Liver (tissue), 9 donors: ENCODE results near the gene FOXL1. TPM values are rescaled to one million over a fixed set of nuclear protein-coding genes. Genes with fewer than 3 reads are reported as not detected.

ENCODE experiments used
- DNase-seq: peaks from one replicate; pipeline ENCODE4 v3.0.0-alpha.2; 2017; ENCODE audit warnings: low spot score
- H3K27ac ChIP-seq, 2 donors: one replicate each; pipeline ENCODE4 v1.7.0; 2013; ENCODE audit warnings: inconsistent platforms in 2 of 2, low read length in 2 of 2, control low read depth in 1 of 2, low read depth in 1 of 2, mild to moderate bottlenecking in 1 of 2
- H3K27me3 ChIP-seq, 4 donors: one replicate each; pipeline versions ENCODE4 v1.6.1 to v1.7.0; 2013; ENCODE audit warnings: low read length in 3 of 4, inconsistent platforms in 1 of 4, mild to moderate bottlenecking in 1 of 4, moderate library complexity in 1 of 4; ENCODE audit not compliant: control insufficient read depth in 4 of 4, insufficient read depth in 4 of 4
- H3K36me3 ChIP-seq, 4 donors: one replicate each; pipeline versions ENCODE4 v1.6.1 to v1.7.0; 2013; ENCODE audit warnings: low read length in 3 of 4, mild to moderate bottlenecking in 3 of 4, low read depth in 1 of 4, moderate library complexity in 1 of 4; ENCODE audit not compliant: control insufficient read depth in 4 of 4, insufficient read depth in 3 of 4
- H3K4me1 ChIP-seq, 4 donors: one replicate each; pipeline versions ENCODE4 v1.6.1 to v1.7.0; 2013; ENCODE audit warnings: low read length in 3 of 4, mild to moderate bottlenecking in 3 of 4, moderate library complexity in 1 of 4; ENCODE audit not compliant: control insufficient read depth in 4 of 4, insufficient read depth in 4 of 4
- H3K4me3 ChIP-seq, 3 donors: one replicate each; pipeline versions ENCODE4 v1.6.1 to v1.7.0; 2013; ENCODE audit warnings: low read length in 3 of 3, control low read depth in 1 of 3, low read depth in 1 of 3, mild to moderate bottlenecking in 1 of 3
- H3K9ac ChIP-seq, 2 donors: one replicate each; pipeline ENCODE4 v1.7.0; 2013; ENCODE audit warnings: low read length in 2 of 2, mild to moderate bottlenecking in 2 of 2, moderate library complexity in 2 of 2, control low read depth in 1 of 2, low read depth in 1 of 2
- H3K9me3 ChIP-seq, 4 donors: one replicate each; pipeline versions ENCODE4 v1.6.1 to v1.7.0; 2013; ENCODE audit warnings: low read length in 3 of 4; ENCODE audit not compliant: control insufficient read depth in 4 of 4
- EGR1 ChIP-seq, 2 donors: IDR thresholded peaks; 2 replicates each; pipeline ENCODE4 v1.6.1; 2016 to 2018; ENCODE audit warnings: antibody characterized with exemption in 2 of 2, low read depth in 2 of 2
- GABPA ChIP-seq, 2 donors: IDR thresholded peaks in 1 of 2; conservative IDR thresholded peaks in 1 of 2; 2 replicates each; pipeline ENCODE4 v1.6.1; 2016; ENCODE audit warnings: antibody characterized with exemption in 2 of 2, mild to moderate bottlenecking in 1 of 2, moderate library complexity in 1 of 2
- HNF4A ChIP-seq, 2 donors: conservative IDR thresholded peaks; 2 replicates each; pipeline ENCODE4 v1.6.1; 2016; ENCODE audit warnings: antibody characterized with exemption in 2 of 2, mild to moderate bottlenecking in 2 of 2
- JUND ChIP-seq, 2 donors: IDR thresholded peaks; 2 replicates each; pipeline ENCODE4 v1.6.1; 2016; ENCODE audit warnings: antibody characterized with exemption in 2 of 2
- NR2F2 ChIP-seq: IDR thresholded peaks from 2 replicates; pipeline ENCODE4 v1.6.1; 2016; ENCODE audit warnings: antibody characterized with exemption
- RAD21 ChIP-seq, 2 donors: IDR thresholded peaks; 2 replicates each; pipeline ENCODE4 v1.6.1; 2016; ENCODE audit warnings: antibody characterized with exemption in 2 of 2, mild to moderate bottlenecking in 2 of 2
- RXRA ChIP-seq, 2 donors: IDR thresholded peaks; 2 replicates each; pipeline ENCODE4 v1.6.1; 2017 to 2018; ENCODE audit warnings: antibody characterized with exemption in 2 of 2, mild to moderate bottlenecking in 1 of 2
- SP1 ChIP-seq: IDR thresholded peaks from 2 replicates; pipeline ENCODE4 v1.6.1; 2018; ENCODE audit warnings: antibody characterized with exemption, mild to moderate bottlenecking
- TAF1 ChIP-seq: conservative IDR thresholded peaks from 2 replicates; pipeline ENCODE4 v1.6.1; 2016; ENCODE audit warnings: antibody characterized with exemption, mild to moderate bottlenecking
- YY1 ChIP-seq: IDR thresholded peaks from 2 replicates; pipeline ENCODE4 v1.6.1; 2016; ENCODE audit warnings: antibody characterized with exemption, mild to moderate bottlenecking
- WGBS: extraction: QIAGEN DNeasy Blood & Tissue Kit; methylation state at CpG from one replicate; pipeline ENCODE4 v1.1.7; 2013; 5-methylcytosine and 5-hydroxymethylcytosine counted together
- polyA plus RNA-seq, 2 donors: library from polyadenylated mRNA; stranded (reverse) in 1 of 2; unstranded in 1 of 2; fragments of 200-250 nt in 1 of 2; fragments of >200 nt in 1 of 2; fragmentation: Nextera tagmentation in 1 of 2; extraction: Ambion mirVana in 1 of 2; gene quantifications; one replicate each; pipeline versions ENCODE4 v1.2.1 to v1.2.3, GENCODE V29; 2013 to 2015
- total RNA-seq, 2 donors: library from RNA; depleted of rRNA; stranded (reverse); fragments of >200 nt; gene quantifications; one replicate each; pipeline ENCODE4 v1.2.3, GENCODE V29; 2014
- TF ChIP-seq, protein P1 (sequence below): IDR thresholded peaks from 2 replicates; pipeline ENCODE4 v1.6.1; 2016; ENCODE audit warnings: antibody characterized with exemption
- TF ChIP-seq, protein P2 (sequence below): fragments of 150-350 bp; IDR thresholded peaks from 2 replicates; pipeline ENCODE4 v1.5.1; 2017; ENCODE audit warnings: improper control_type of control experiment, low read depth, low read length; ENCODE audit not compliant: missing input control
- donor health status: healthy.
- donor health status: healthy.
- donor health status: healthy.
- donor health status: healthy.
- donor health status: healthy.

The FOXL1 gene
- total and polyA plus RNA-seq, 4 donors = 0.05 to 0.06 TPM; not detected in 2

DNA sequence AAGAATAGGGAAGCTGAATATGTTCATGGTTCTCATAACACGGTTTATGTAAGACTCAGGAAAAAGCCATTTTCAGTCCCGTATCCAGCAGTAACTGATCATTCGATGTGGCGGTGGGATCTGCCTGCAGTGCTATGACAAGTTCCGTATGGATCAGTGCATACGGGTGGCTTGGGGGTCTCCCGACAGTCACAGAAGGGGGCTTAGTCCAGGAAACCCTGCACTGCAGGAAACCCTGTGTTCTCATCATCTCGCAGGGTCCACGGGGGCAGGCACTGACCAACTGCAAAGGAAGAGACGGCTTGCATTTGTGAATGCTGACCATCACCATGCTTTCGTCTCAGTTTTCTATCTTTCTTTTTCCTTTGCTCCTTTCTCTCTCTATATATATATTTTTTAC is 31.1 kb upstream of the FOXL1 start:
- no peaks in the 10 kb centered on the region for H3K4me1 ChIP-seq
- H3K4me3 ChIP-seq = no peak overlapping the region
- H3K9ac ChIP-seq = no peak overlapping the region
- H3K36me3 ChIP-seq = peaks cover 0 to 63% (median 24%) of the 10 kb centered on the region in 4 donors
- H3K9me3 ChIP-seq = no peaks in the 10 kb centered on the region
- no peaks in the 10 kb centered on the region for H3K27me3 ChIP-seq
- 96% methylated on average over 11 of the region's 11 CpGs for WGBS
- no peak for DNase-seq
- H3K27ac ChIP-seq = no peak overlapping the region
- TF ChIP-seq JUND (IDR thresholded peaks at IDR 0.05) = no peak
- no peak for TF ChIP-seq RXRA (IDR thresholded peaks at IDR 0.05)
- TF ChIP-seq, protein P1, sequence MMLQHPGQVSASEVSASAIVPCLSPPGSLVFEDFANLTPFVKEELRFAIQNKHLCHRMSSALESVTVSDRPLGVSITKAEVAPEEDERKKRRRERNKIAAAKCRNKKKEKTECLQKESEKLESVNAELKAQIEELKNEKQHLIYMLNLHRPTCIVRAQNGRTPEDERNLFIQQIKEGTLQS = no peak
- no peak for TF ChIP-seq YY1
- no peak for TF ChIP-seq TAF1
- TF ChIP-seq, protein P2, sequence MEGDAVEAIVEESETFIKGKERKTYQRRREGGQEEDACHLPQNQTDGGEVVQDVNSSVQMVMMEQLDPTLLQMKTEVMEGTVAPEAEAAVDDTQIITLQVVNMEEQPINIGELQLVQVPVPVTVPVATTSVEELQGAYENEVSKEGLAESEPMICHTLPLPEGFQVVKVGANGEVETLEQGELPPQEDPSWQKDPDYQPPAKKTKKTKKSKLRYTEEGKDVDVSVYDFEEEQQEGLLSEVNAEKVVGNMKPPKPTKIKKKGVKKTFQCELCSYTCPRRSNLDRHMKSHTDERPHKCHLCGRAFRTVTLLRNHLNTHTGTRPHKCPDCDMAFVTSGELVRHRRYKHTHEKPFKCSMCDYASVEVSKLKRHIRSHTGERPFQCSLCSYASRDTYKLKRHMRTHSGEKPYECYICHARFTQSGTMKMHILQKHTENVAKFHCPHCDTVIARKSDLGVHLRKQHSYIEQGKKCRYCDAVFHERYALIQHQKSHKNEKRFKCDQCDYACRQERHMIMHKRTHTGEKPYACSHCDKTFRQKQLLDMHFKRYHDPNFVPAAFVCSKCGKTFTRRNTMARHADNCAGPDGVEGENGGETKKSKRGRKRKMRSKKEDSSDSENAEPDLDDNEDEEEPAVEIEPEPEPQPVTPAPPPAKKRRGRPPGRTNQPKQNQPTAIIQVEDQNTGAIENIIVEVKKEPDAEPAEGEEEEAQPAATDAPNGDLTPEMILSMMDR = no peak
- no peak for TF ChIP-seq NR2F2
- no peak for TF ChIP-seq GABPA (IDR thresholded peaks at IDR 0.05 in 1 of 2, conservative IDR thresholded peaks at IDR 0.05 in 1 of 2)
- no peak for TF ChIP-seq SP1
- TF ChIP-seq HNF4A (conservative IDR thresholded peaks at IDR 0.05) = no peak

DNA sequence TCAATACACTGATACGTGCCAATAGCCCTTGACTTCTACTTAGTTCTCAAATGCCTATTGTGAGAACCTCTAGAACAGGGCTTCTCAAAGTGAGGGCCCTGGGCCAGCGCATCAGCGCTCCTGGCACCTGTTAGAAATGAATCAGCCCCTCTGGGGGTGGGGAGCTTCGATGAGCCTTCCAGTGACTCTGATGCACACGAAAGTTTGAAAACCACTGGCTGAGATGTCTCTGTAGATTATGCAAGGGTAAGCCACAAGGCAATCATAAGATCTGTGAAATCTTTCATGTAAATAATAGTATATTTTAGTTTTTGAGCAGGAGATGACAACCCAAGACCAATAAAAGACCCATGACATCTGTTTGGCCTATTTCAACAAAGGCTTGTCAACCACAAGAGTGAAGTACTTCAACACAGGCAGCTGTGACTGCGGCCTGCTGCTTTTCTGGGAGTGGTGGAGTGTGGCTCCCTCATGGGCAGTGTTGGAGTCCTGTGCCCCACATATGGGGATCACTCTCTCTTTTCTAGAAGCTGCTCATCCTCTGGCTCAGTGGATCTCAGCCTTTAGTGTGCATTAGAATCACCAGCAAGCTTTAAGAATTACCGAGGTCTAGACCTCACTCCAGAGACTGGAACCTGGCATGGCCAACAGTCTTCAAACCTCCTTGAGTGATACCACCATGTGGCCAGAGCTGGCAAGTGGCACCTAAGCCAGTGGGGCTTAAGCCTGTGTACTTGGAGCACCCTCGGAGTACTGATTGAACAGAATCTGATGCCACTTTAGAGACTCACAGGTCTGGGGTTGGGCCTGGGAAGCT is 29.1 kb upstream of the FOXL1 start:
- no peak for DNase-seq
- no peak overlapping the region for H3K9ac ChIP-seq
- peaks cover 0 to 51% (median 19%) of the 10 kb centered on the region in 4 donors for H3K36me3 ChIP-seq
- no peaks in the 10 kb centered on the region for H3K9me3 ChIP-seq
- TF ChIP-seq, protein P1 = no peak
- no peak for TF ChIP-seq NR2F2
- TF ChIP-seq EGR1 (IDR thresholded peaks at IDR 0.05; ENCODE audit: low read depth in 2 of 2) = no peak
- H3K27ac ChIP-seq = no peak overlapping the region
- no peaks in the 10 kb centered on the region for H3K27me3 ChIP-seq
- H3K4me1 ChIP-seq = peaks cover 0 to 4% (median 3%) of the 10 kb centered on the region in 4 donors
- no peak overlapping the region for H3K4me3 ChIP-seq
- WGBS = 83% methylated on average over 8 of the region's 8 CpGs

DNA sequence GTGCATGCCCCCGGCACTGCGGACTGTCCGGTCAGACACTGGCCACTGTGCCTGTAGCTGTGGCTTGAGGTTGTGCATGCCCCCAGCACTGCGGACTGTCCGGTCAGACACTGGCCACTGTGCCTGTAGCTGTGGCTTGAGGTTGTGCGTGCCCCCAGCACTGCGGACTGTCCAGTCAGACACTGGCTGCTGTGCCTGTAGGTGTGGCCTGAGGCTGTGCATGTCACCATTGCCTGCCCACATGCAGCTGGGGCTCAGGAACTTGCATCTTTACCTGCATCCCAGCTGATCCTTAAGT is 28.5 kb upstream of the FOXL1 start:
- H3K36me3 ChIP-seq = peaks cover 0 to 51% (median 19%) of the 10 kb centered on the region in 4 donors
- no peaks in the 10 kb centered on the region for H3K27me3 ChIP-seq
- H3K4me3 ChIP-seq = no peak overlapping the region
- WGBS = 97% methylated on average over 7 of the region's 7 CpGs
- TF ChIP-seq, protein P2 = no peak
- TF ChIP-seq RAD21 (IDR thresholded peaks at IDR 0.05) = no peak
- H3K9ac ChIP-seq = no peak overlapping the region
- no peaks in the 10 kb centered on the region for H3K9me3 ChIP-seq
- no peak for DNase-seq
- peaks cover 0 to 9% (median 7%) of the 10 kb centered on the region in 4 donors for H3K4me1 ChIP-seq
- no peak overlapping the region for H3K27ac ChIP-seq
